NB4 (cell line): ENCODE results near the gene DOK3.
"Not testable (repeated sequence)": the region's sequence is repeated elsewhere in the genome, so short reads cannot be mapped to it uniquely, and the experiment has no call there.

Experiments used
- DNase-seq: peaks from one replicate; pipeline ENCODE4 v3.0.0; 2010; ENCODE audit warnings: low read depth
- H3K4me3 ChIP-seq: one replicate; pipeline ENCODE4 v1.5.1; 2011; ENCODE audit warnings: mild to moderate bottlenecking, low read depth, low read length, moderate library complexity
- MYC ChIP-seq: IDR thresholded peaks from 2 replicates; pipeline ENCODE4 v1.6.1; 2011; ENCODE audit warnings: low read depth, low read length
- POLR2A ChIP-seq: IDR thresholded peaks from 2 replicates; pipeline ENCODE4 v1.6.1; 2011; ENCODE audit warnings: mild to moderate bottlenecking; ENCODE audit not compliant: insufficient read length; ENCODE audit errors: extremely low read depth
- TF ChIP-seq, protein P1 (sequence below): IDR thresholded peaks from 2 replicates; pipeline ENCODE4 v1.6.1; 2011; ENCODE audit warnings: low read depth, low read length
- TF ChIP-seq, protein P2 (sequence below): IDR thresholded peaks from one replicate; pipeline ENCODE4 v1.5.1; 2012; ENCODE audit warnings: low read depth, low read length

The DOK3 gene

DNA sequence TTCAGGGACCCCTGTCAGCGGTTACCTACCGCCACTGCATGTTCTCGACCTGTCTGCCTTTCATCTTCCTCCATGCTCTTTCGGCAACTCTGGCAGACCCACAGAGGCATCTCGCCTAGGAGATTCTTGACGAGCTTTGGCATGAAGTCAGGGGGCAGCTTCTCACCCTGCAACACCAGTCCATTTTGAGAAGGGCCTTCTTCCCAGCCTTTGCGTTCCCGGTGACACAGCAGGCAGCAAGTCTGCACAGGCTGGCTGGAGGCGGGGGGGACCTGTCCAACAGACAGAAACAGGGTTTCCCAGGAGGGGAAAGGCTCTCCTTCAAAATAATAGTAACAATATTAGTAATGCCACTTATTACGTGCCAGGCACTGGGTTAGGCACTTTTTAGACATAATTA lies 29.2 kb upstream of the DOK3 start:
- no peak overlapping the region for H3K4me3 ChIP-seq
- TF ChIP-seq, protein P1, sequence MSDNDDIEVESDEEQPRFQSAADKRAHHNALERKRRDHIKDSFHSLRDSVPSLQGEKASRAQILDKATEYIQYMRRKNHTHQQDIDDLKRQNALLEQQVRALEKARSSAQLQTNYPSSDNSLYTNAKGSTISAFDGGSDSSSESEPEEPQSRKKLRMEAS, result no peak
- TF ChIP-seq MYC, result no peak
- TF ChIP-seq, protein P2, sequence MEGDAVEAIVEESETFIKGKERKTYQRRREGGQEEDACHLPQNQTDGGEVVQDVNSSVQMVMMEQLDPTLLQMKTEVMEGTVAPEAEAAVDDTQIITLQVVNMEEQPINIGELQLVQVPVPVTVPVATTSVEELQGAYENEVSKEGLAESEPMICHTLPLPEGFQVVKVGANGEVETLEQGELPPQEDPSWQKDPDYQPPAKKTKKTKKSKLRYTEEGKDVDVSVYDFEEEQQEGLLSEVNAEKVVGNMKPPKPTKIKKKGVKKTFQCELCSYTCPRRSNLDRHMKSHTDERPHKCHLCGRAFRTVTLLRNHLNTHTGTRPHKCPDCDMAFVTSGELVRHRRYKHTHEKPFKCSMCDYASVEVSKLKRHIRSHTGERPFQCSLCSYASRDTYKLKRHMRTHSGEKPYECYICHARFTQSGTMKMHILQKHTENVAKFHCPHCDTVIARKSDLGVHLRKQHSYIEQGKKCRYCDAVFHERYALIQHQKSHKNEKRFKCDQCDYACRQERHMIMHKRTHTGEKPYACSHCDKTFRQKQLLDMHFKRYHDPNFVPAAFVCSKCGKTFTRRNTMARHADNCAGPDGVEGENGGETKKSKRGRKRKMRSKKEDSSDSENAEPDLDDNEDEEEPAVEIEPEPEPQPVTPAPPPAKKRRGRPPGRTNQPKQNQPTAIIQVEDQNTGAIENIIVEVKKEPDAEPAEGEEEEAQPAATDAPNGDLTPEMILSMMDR, result no peak
- TF ChIP-seq POLR2A, result no peak
- DNase-seq, result no peak

DNA sequence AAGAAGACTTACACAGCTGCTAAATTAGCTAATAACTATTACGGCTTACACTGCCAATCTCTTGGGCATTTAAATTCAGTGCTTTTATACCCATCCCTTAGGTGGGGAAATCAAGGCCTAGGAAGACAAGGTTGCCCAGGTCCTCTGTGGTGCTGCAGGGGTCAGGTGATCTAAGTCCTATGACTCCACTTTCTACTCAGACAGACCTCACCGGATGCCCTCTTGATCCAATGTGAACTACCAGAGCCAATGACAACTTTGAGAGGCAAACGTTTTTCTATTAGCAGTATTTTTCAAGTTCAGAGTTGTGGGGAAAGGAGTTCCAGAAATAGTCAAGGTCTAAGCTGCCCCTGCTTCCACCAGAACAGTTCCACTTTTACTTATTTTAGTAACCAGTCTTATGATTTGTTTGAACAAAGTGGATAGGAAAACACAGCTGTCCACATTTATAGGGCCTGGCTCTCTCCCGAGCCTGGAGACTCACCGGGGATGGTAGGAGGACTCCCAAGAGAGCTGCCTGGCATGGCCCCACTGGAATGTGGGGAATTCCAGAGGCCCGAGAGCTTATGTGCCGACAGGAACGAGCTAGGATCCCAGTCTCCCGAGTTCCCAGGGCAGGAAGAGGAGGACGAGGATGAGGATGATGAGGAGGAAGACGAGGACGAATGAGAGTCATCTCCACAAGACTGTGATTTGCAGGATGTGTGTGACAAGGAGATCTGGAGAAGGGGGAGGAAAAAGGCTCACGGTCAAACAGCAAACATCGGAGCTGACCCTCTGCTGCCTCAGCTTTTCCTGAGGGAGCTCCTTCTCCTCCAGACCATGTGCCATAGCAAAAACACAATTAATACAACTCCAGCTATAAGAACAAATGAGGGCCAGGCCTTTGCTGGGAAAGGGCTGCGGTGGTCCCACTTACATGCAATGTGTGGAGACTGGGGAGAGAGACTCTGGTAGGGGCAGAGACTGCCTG lies 28.0 kb upstream of the DOK3 start:
- no peak for DNase-seq
- H3K4me3 ChIP-seq, result no peak overlapping the region
- TF ChIP-seq, protein P1, result no peak
- TF ChIP-seq, protein P2, result no peak
- TF ChIP-seq MYC (no peak), POLR2A (no peak)

DNA sequence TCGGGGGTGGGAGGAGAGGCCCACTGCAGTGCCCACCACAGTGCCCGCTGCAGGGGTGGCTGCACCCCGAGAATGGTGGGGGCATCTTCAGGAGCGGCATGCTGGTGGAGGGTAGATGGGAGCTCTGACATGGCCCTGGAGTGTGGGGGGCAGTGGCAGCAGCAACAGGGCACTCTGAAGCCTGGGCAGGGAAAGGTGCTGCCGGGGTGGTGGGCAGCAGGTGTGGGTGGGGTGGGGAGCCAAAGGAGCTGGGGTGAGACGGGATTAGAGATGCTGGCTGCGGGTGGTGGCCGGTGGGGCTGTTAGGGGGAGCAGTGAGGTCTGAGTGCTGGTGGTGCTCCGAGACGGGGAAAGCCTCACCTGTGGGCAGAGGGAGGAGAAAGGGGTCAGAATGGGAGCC lies 26.8 kb upstream of the DOK3 start:
- DNase-seq, result no peak
- TF ChIP-seq, protein P2, result no peak
- TF ChIP-seq MYC (no peak), POLR2A (no peak)
- TF ChIP-seq, protein P1, result no peak
- H3K4me3 ChIP-seq, result no peak overlapping the region

DNA sequence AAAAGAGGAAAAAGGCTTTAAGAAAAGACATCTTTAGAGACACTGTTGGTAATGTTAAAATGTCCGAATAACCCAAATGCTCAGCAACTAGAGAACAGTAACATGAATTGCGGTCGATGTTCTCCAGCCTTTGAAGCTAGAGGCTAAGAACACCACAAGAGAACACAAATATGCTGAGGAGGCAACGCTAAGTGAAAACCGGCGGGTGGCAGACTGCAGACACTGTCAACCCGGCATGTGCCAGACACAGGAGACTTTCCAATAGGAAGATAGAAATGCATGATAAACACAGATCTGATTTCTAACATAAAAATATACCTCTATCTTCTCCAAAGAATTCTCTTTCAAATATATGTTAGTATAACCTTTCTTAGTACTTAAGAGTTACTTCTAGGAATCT lies 25.5 kb upstream of the DOK3 start:
- H3K4me3 ChIP-seq, result no peak overlapping the region
- TF ChIP-seq, protein P1, result no peak
- TF ChIP-seq, protein P2, result no peak
- no peak for TF ChIP-seq POLR2A
- TF ChIP-seq MYC, result no peak
- DNase-seq, result no peak

DNA sequence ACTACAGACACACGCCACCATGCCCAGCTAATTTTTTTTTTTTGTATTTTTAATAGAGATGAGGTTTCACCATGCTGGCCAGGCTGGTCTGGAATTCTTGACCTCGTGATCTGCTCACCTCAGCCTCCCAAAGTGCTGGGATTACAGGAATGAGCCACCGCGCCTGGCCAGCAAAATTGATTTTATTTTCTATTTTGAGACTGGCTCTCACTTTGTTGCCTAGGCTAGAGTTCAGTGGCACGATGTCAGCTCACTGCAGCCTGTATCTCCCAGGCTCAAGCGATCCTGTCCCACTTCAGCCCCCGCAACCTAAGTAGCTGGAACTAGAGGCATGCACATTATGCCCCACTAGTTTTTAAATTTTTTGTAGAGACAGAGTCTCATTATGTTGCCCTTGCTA lies 24.8 kb upstream of the DOK3 start:
- not testable (repeated sequence) for H3K4me3 ChIP-seq, DNase-seq

DNA sequence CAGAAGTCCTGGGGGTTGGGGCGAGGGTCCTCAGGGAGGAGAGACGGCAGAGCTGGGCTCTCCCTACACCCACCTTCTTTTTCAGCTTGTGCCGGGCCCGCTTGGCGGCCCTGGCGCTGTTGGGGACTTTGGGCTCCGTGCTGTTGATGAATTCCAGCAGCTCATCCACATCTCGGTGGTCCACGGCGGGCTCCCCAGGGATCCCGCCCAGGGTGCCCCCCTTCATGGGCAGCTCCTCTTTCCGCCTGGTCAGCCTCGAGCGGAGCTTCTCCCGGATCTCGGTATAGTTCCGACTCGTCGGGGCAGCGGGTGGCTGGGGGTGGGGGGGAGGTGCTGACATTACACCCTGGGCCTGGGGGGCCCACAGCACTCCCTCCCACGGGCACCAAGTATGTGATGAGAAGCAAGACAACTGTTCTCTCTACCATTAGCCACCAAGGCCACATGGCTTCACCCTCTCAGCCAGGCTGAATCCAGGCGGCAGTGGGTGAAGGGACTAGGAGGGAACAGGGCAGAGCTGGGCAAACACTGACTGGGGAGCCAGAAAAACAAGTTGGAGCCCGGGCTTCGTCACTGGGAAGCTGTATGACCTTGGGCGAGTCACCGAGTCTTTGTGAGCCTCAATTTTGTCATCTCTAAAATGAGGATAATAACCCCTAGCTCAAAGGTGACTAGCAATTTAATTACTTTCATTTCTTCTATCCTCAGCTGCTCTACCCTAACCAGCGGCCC lies 21.7 kb upstream of the DOK3 start:
- TF ChIP-seq, protein P2, result no peak
- no peak for TF ChIP-seq POLR2A
- TF ChIP-seq, protein P1, result no peak
- no peak for TF ChIP-seq MYC
- no peak overlapping the region for H3K4me3 ChIP-seq
- no peak for DNase-seq
